Posterior vena cava (tissue), 2 donors: Measurements from ENCODE around the gene TEX54. TPM values are rescaled to one million over a fixed set of nuclear protein-coding genes. Genes with fewer than 3 reads are reported as not detected.
"Not testable (repeated sequence)": the region's sequence is repeated elsewhere in the genome, so short reads cannot be mapped to it uniquely, and the experiment has no call there.

Source experiments
- DNase-seq: peaks from one replicate; pipeline ENCODE4 v3.0.0-alpha.2; 2020; ENCODE audit warnings: low spot score
- intact Hi-C, 2 donors: fragments of 100-400 bp; cut with DNase I; formaldehyde crosslinking; loops; one replicate each; pipeline versions ENCODE4 v1.14.1 to v1.14.2; 2022 to 2023
- total RNA-seq, 2 donors: library from RNA; stranded (reverse); fragmentation: NEBNext Ultra II Directional; extraction: Animal tissue kit (Norgen Biotek cat#: 25700); gene quantifications; one replicate each; pipeline ENCODE4 v1.2.1, GENCODE V29; 2021
- donor health status: DM: yes; HTN: yes; CAD: no.
- donor health status: DM: yes; HTN: yes; CAD: no.

The TEX54 gene
- total RNA-seq, 2 donors from 2014 or later = not detected

- DNase-seq = no peak
- intact Hi-C loops = no loop called here
Observed at GRCh38 chr11:62857541-62857982, 24.9 kb upstream of the TEX54 start.

GRCh38 chr11:62856333-62856895 is 23.8 kb upstream of the TEX54 start:
- DNase-seq = peak; percentile 20
- intact Hi-C loops = no loop called here

- DNase-seq = peak; percentile 99
- intact Hi-C loops = no loop called here
Observed at GRCh38 chr11:62855571-62856332, 23.1 kb upstream of the TEX54 start.

GRCh38 chr11:62854825-62855570 is 22.4 kb upstream of the TEX54 start:
- intact Hi-C loops = no loop called here
- no peak for DNase-seq

- DNase-seq = no peak
- intact Hi-C loops = no loop called here
Observed at GRCh38 chr11:62854013-62854824, 21.6 kb upstream of the TEX54 start.

GRCh38 chr11:62853279-62853965 is 20.8 kb upstream of the TEX54 start:
- intact Hi-C loops = no loop called here
- no peak for DNase-seq

GRCh38 chr11:62852523-62853188 is 20.0 kb upstream of the TEX54 start:
- intact Hi-C loops = no loop called here

GRCh38 chr11:62851807-62852522 is 19.3 kb upstream of the TEX54 start:
- DNase-seq = no peak
- intact Hi-C loops = no loop called here

More at GRCh38 chr11:62852523-62853188, 20.0 kb upstream of the TEX54 start:
- no peak for DNase-seq

GRCh38 chr11:62850911-62851806 is 18.5 kb upstream of the TEX54 start:
- intact Hi-C loops = no loop called here
- DNase-seq = peak; percentile 22

- intact Hi-C loops = loop anchor here in 1 of 2 donors (5.0 kb wide), 1 partner anchor 1239 kb away; no protein-coding TSS in a partner anchor
- DNase-seq = peak; percentile 18
Observed at GRCh38 chr11:62847767-62848314, 15.2 kb upstream of the TEX54 start.

GRCh38 chr11:62846177-62846576 is 13.5 kb upstream of the TEX54 start:
- intact Hi-C loops = loop anchor here in 1 of 2 donors (5.0 kb wide), 1 partner anchor 1241 kb away; no protein-coding TSS in a partner anchor

GRCh38 chr11:62844154-62844553 is 11.5 kb upstream of the TEX54 start:
- DNase-seq = peak; percentile 62
- intact Hi-C loops = no loop called here

More at GRCh38 chr11:62846177-62846576, 13.5 kb upstream of the TEX54 start:
- no peak for DNase-seq

GRCh38 chr11:62843466-62843865 is 10.8 kb upstream of the TEX54 start:
- intact Hi-C loops = no loop called here

GRCh38 chr11:62842891-62843290 is 10.2 kb upstream of the TEX54 start:
- intact Hi-C loops = not testable (repeated sequence)

More at GRCh38 chr11:62843466-62843865, 10.8 kb upstream of the TEX54 start:
- no peak for DNase-seq

GRCh38 chr11:62842171-62842741 is 9.6 kb upstream of the TEX54 start:
- intact Hi-C loops = no loop called here
- peak; percentile 79 for DNase-seq

More at GRCh38 chr11:62842891-62843290, 10.2 kb upstream of the TEX54 start:
- peak; percentile 67 for DNase-seq
